Neural progenitor cell (in vitro differentiated cells): ENCODE data around the gene KCNJ16.

ENCODE experiments used
- EZH2 ChIP-seq: fragments of 200-600 bp; sonication (generic); IDR thresholded peaks from 2 replicates; pipeline ENCODE4 v1.6.1; 2017; ENCODE audit warnings: antibody characterized with exemption, mild to moderate bottlenecking, moderate library complexity
- TF ChIP-seq, protein P1 (sequence below): fragments of 200-600 bp; sonication (generic); IDR thresholded peaks from 2 replicates; pipeline ENCODE4 v1.5.1; 2017; ENCODE audit warnings: antibody characterized with exemption, mild to moderate bottlenecking

- TF ChIP-seq, protein P1, sequence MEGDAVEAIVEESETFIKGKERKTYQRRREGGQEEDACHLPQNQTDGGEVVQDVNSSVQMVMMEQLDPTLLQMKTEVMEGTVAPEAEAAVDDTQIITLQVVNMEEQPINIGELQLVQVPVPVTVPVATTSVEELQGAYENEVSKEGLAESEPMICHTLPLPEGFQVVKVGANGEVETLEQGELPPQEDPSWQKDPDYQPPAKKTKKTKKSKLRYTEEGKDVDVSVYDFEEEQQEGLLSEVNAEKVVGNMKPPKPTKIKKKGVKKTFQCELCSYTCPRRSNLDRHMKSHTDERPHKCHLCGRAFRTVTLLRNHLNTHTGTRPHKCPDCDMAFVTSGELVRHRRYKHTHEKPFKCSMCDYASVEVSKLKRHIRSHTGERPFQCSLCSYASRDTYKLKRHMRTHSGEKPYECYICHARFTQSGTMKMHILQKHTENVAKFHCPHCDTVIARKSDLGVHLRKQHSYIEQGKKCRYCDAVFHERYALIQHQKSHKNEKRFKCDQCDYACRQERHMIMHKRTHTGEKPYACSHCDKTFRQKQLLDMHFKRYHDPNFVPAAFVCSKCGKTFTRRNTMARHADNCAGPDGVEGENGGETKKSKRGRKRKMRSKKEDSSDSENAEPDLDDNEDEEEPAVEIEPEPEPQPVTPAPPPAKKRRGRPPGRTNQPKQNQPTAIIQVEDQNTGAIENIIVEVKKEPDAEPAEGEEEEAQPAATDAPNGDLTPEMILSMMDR = no peak
- TF ChIP-seq EZH2 = no peak
Observed at GRCh38 chr17:70121126-70121525, 46.1 kb downstream of the KCNJ16 start.
